Peyer's patch (tissue), 4 donors: ENCODE measurements around the gene MICAL3.

Experiments
- POLR2A ChIP-seq, 2 donors: fragments of 450-650 bp; IDR thresholded peaks; one replicate each; pipeline ENCODE4 v1.5.1; 2017; ENCODE audit warnings: antibody characterized with exemption in 2 of 2, mild to moderate bottlenecking in 2 of 2, moderate library complexity in 2 of 2
- TF ChIP-seq, protein P1 (sequence below), 6 experiments: fragments of 450-650 bp in 4 of 6; fragments of 200-600 bp in 2 of 6; sonication (generic) in 1 of 6; IDR thresholded peaks; one replicate each; pipeline ENCODE4 v1.5.1; 2017 to 2019; ENCODE audit warnings: antibody characterized with exemption in 6 of 6, mild to moderate bottlenecking in 3 of 6, moderate library complexity in 1 of 6

GRCh38 chr22:17783312-17783711 is 241.0 kb downstream of the MICAL3 start:
- TF ChIP-seq, protein P1, sequence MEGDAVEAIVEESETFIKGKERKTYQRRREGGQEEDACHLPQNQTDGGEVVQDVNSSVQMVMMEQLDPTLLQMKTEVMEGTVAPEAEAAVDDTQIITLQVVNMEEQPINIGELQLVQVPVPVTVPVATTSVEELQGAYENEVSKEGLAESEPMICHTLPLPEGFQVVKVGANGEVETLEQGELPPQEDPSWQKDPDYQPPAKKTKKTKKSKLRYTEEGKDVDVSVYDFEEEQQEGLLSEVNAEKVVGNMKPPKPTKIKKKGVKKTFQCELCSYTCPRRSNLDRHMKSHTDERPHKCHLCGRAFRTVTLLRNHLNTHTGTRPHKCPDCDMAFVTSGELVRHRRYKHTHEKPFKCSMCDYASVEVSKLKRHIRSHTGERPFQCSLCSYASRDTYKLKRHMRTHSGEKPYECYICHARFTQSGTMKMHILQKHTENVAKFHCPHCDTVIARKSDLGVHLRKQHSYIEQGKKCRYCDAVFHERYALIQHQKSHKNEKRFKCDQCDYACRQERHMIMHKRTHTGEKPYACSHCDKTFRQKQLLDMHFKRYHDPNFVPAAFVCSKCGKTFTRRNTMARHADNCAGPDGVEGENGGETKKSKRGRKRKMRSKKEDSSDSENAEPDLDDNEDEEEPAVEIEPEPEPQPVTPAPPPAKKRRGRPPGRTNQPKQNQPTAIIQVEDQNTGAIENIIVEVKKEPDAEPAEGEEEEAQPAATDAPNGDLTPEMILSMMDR (IDR thresholded peaks at IDR 0.05): no peak
- no peak for TF ChIP-seq POLR2A (IDR thresholded peaks at IDR 0.05)
